GM12878 (cell line): ENCODE measurements around the gene SLC25A13. TPM values are rescaled to one million over a fixed set of nuclear protein-coding genes. Genes with fewer than 3 reads are reported as not detected.

Experiments
- ATAC-seq: fragments of 200-7000 bp; cut with Tn5 transposase; 3 replicates; pipeline ENCODE4 v1.9.1; 2020; ENCODE audit warnings: mild to moderate bottlenecking, moderate library complexity
- BruUV-seq: library from RNA; stranded (reverse); fragments of 400-500 nt; replicated peaks from 2 replicates; lab custom pipeline; 2021; lab: Mats Ljungman, UMichigan
- CTCF ChIA-PET: fragments of 300-600 bp; sonication (Branson Sonifier 250); formaldehyde crosslinking; extraction: SDS; loops from one replicate; lab custom pipeline; 2021; ENCODE audit warnings: inconsistent platforms; lab: Yijun Ruan, JAX
- POLR2A ChIA-PET: fragments of 350-600 bp; formaldehyde crosslinking; extraction: SDS; loops from one replicate; lab custom pipeline; 2021; ENCODE audit warnings: inconsistent platforms; lab: Charles Lee
- RAD21 ChIA-PET: fragments of 300-600 bp; sonication (Branson Sonifier 250); formaldehyde crosslinking; loops from one replicate; lab custom pipeline; 2023; ENCODE audit warnings: antibody characterized with exemption; ENCODE audit not compliant: unreplicated experiment; lab: Charles Lee
- SMC1A ChIA-PET: fragments of 300-600 bp; sonication (Branson Sonifier 250); formaldehyde crosslinking; loops from one replicate; lab custom pipeline; 2023; ENCODE audit not compliant: unreplicated experiment, uncharacterized antibody; lab: Charles Lee
- DNase-seq: peaks from one replicate; pipeline ENCODE4 v3.0.0-alpha.2; 2011; ENCODE audit warnings: low read depth, low spot score
- FAIRE-seq: peaks from 3 replicates; lab custom pipeline; 2011; peaks lifted over from hg19 to GRCh38; lab: Jason Lieb, UNC
- H2AFZ ChIP-seq: 2 replicates; pipeline ENCODE4 v1.6.0; 2011; ENCODE audit warnings: low read depth, low read length, control low read depth; ENCODE audit not compliant: control insufficient read depth
- H3K27ac ChIP-seq: 2 replicates; pipeline ENCODE4 v1.5.1; 2011; ENCODE audit warnings: control low read depth; ENCODE audit not compliant: control insufficient read depth, insufficient read depth
- H3K27me3 ChIP-seq, 2 experiments: replicated peaks in 1 of 2; 2 replicates each; pipeline versions ENCODE4 v1.6.0 to v1.6.1; 2011; ENCODE audit warnings: low read length in 1 of 2; ENCODE audit not compliant: control insufficient read depth in 2 of 2, insufficient read depth in 2 of 2
- H3K36me3 ChIP-seq, 2 experiments: 2 replicates each; pipeline ENCODE4 v1.5.1; 2011; ENCODE audit warnings: low read length in 1 of 2; ENCODE audit not compliant: control insufficient read depth in 2 of 2, insufficient read depth in 2 of 2
- H3K4me1 ChIP-seq: 2 replicates; pipeline ENCODE4 v1.6.1; 2011; ENCODE audit warnings: mild to moderate bottlenecking, low read length, moderate library complexity, mixed read lengths; ENCODE audit not compliant: control insufficient read depth, insufficient read depth
- H3K4me2 ChIP-seq: 2 replicates; pipeline ENCODE4 v1.6.0; 2011; ENCODE audit warnings: control low read depth; ENCODE audit not compliant: control insufficient read depth, insufficient read depth
- H3K4me3 ChIP-seq: fragments of 200-600 bp; sonication (generic); 2 replicates; pipeline ENCODE4 v1.5.1; 2016
- H3K79me2 ChIP-seq: 2 replicates; pipeline ENCODE4 v1.6.0; 2011; ENCODE audit warnings: low read length; ENCODE audit not compliant: control insufficient read depth, insufficient read depth
- H3K9ac ChIP-seq: 2 replicates; pipeline ENCODE4 v1.8.0; 2011; ENCODE audit warnings: low read length, control low read depth, mixed read lengths; ENCODE audit not compliant: control insufficient read depth, insufficient read depth
- H3K9me3 ChIP-seq: replicated peaks from 3 replicates; pipeline ENCODE4 v1.5.1; 2011; ENCODE audit warnings: mild to moderate bottlenecking, low read length; ENCODE audit not compliant: control insufficient read depth, insufficient read depth
- H4K20me1 ChIP-seq: 2 replicates; pipeline ENCODE4 v1.6.0; 2011; ENCODE audit not compliant: control insufficient read depth, insufficient read depth
- E2F4 ChIP-seq: IDR thresholded peaks from 2 replicates; pipeline ENCODE4 v1.6.1; 2012; ENCODE audit warnings: low read depth, low read length, improper control_type of control experiment
- EED ChIP-seq: sonication (generic); IDR thresholded peaks from 2 replicates; pipeline ENCODE4 v1.6.1; 2016; ENCODE audit warnings: antibody characterized with exemption, low read depth
- HCFC1 ChIP-seq: fragments of 150-350 bp; IDR thresholded peaks from 2 replicates; pipeline ENCODE4 v1.6.1; 2014; ENCODE audit warnings: low read length
- KDM1A ChIP-seq: fragments of 200-600 bp; sonication (generic); IDR thresholded peaks from 2 replicates; pipeline ENCODE4 v1.6.1; 2016; ENCODE audit warnings: borderline replicate concordance
- ZNF274 ChIP-seq: IDR thresholded peaks from one replicate; pipeline ENCODE4 v1.8.0; 2011; ENCODE audit not compliant: insufficient read length, insufficient read depth
- WGBS: methylation state at CpG from one replicate; pipeline ENCODE4 v1.1.6; 2016; ENCODE audit warnings: low lambda C conversion rate; ENCODE audit not compliant: insufficient replicate concordance, insufficient coverage; ENCODE audit errors: missing lambda C conversion rate; 5-methylcytosine and 5-hydroxymethylcytosine counted together
- in situ Hi-C: fragments of 300-500 bp; cut with MboI; formaldehyde crosslinking; loops from 9 replicates; pipeline ENCODE4 v1.14.3; 2018; ENCODE audit warnings: mixed read lengths
- intact Hi-C: fragments of 100-400 bp; cut with micrococcal nuclease; formaldehyde crosslinking; loops from one replicate; pipeline ENCODE4 v1.14.2; 2022; ENCODE audit not compliant: unreplicated experiment
- polyA plus RNA-seq, 11 experiments: library from polyadenylated mRNA; depleted of rRNA in 4 of 11; unstranded in 6 of 11; stranded (reverse) in 5 of 11; fragments of >200 nt; fragmentation: Nextera tagmentation in 4 of 11; fragmentation: Illumina TruSeq in 1 of 11; extraction: Ambion mirVana in 4 of 11; extraction: Trizol in 1 of 11; gene quantifications; 1 replicate in 1 of 11; 2 replicates in 10 of 11; pipeline versions ENCODE4 v1.2.1 to v1.2.3, GENCODE V29; 2011 to 2016; ENCODE audit warnings: inconsistent platforms in 2 of 11, missing spikeins in 2 of 11, low read depth in 1 of 11
- total RNA-seq, 4 experiments: library from RNA; depleted of rRNA in 3 of 4; stranded (reverse); fragments of >200 nt in 3 of 4; fragmentation: Illumina TruSeq in 1 of 4; extraction: Trizol in 1 of 4; gene quantifications; 2 replicates each; pipeline versions ENCODE4 v1.2.1 to v1.2.3, GENCODE V29; 2013 to 2021
- TF ChIP-seq, protein P1 (sequence below): fragments of 450-650 bp; IDR thresholded peaks from 2 replicates; pipeline ENCODE4 v1.6.1; 2017; ENCODE audit warnings: mild to moderate bottlenecking, moderate library complexity
- TF ChIP-seq, protein P2 (sequence below): fragments of 150-350 bp; IDR thresholded peaks from 2 replicates; pipeline ENCODE4 v1.6.1; 2016; ENCODE audit warnings: low read depth, low read length

Gene SLC25A13
- total and polyA plus RNA-seq, 10 of the 15 experiments (the other 5 are each of a cell fraction or from before 2014, with no cell fraction given), result 7.0 to 24.7 (median 18.6) TPM

DNA sequence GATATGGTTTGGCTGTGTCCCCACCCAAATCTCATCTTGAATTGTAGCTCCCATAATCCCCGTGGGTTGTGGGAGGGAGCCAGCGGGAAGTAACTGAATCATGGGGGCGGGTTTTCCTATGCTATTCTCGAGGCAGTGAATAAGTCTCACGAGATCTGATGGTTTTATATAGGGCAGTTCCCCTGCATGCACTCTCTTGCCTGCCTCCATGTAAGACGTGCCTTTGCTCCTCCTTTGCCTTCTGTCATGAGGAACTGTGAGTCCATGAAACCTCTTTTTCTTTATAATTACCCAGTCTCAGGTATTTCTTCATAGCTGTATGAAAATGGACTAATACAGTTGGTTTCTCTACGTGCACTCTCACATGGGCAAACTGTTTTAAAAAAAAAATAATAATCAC is 207.7 kb downstream of the SLC25A13 start:
- ATAC-seq (no peak), DNase-seq (no peak), FAIRE-seq (no peak)
- Histone ChIP-seq H3K36me3 (no peaks in the 10 kb centered on the region), H3K4me1 (no peaks in the 10 kb centered on the region), H4K20me1 (no peaks in the 10 kb centered on the region), H3K4me3 (no peak overlapping the region), H3K4me2 (no peak overlapping the region), H3K79me2 (no peaks in the 10 kb centered on the region), H3K9ac (no peak overlapping the region), H3K27me3 (no peaks in the 10 kb centered on the region), H3K27ac (no peak overlapping the region), H3K9me3 (no peaks in the 10 kb centered on the region), H2AFZ (no peak overlapping the region)
- WGBS, result 29% methylated on average over 7 of the region's 7 CpGs
- SMC1A ChIA-PET, result no interaction called here
- POLR2A ChIA-PET, result no interaction called here
- TF ChIP-seq ZNF274 (no peak), HCFC1 (no peak), EED (no peak), KDM1A (no peak), E2F4 (no peak)
- TF ChIP-seq, protein P1, sequence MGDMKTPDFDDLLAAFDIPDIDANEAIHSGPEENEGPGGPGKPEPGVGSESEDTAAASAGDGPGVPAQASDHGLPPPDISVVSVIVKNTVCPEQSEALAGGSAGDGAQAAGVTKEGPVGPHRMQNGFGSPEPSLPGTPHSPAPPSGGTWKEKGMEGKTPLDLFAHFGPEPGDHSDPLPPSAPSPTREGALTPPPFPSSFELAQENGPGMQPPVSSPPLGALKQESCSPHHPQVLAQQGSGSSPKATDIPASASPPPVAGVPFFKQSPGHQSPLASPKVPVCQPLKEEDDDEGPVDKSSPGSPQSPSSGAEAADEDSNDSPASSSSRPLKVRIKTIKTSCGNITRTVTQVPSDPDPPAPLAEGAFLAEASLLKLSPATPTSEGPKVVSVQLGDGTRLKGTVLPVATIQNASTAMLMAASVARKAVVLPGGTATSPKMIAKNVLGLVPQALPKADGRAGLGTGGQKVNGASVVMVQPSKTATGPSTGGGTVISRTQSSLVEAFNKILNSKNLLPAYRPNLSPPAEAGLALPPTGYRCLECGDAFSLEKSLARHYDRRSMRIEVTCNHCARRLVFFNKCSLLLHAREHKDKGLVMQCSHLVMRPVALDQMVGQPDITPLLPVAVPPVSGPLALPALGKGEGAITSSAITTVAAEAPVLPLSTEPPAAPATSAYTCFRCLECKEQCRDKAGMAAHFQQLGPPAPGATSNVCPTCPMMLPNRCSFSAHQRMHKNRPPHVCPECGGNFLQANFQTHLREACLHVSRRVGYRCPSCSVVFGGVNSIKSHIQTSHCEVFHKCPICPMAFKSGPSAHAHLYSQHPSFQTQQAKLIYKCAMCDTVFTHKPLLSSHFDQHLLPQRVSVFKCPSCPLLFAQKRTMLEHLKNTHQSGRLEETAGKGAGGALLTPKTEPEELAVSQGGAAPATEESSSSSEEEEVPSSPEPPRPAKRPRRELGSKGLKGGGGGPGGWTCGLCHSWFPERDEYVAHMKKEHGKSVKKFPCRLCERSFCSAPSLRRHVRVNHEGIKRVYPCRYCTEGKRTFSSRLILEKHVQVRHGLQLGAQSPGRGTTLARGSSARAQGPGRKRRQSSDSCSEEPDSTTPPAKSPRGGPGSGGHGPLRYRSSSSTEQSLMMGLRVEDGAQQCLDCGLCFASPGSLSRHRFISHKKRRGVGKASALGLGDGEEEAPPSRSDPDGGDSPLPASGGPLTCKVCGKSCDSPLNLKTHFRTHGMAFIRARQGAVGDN, result no peak
- TF ChIP-seq, protein P2, sequence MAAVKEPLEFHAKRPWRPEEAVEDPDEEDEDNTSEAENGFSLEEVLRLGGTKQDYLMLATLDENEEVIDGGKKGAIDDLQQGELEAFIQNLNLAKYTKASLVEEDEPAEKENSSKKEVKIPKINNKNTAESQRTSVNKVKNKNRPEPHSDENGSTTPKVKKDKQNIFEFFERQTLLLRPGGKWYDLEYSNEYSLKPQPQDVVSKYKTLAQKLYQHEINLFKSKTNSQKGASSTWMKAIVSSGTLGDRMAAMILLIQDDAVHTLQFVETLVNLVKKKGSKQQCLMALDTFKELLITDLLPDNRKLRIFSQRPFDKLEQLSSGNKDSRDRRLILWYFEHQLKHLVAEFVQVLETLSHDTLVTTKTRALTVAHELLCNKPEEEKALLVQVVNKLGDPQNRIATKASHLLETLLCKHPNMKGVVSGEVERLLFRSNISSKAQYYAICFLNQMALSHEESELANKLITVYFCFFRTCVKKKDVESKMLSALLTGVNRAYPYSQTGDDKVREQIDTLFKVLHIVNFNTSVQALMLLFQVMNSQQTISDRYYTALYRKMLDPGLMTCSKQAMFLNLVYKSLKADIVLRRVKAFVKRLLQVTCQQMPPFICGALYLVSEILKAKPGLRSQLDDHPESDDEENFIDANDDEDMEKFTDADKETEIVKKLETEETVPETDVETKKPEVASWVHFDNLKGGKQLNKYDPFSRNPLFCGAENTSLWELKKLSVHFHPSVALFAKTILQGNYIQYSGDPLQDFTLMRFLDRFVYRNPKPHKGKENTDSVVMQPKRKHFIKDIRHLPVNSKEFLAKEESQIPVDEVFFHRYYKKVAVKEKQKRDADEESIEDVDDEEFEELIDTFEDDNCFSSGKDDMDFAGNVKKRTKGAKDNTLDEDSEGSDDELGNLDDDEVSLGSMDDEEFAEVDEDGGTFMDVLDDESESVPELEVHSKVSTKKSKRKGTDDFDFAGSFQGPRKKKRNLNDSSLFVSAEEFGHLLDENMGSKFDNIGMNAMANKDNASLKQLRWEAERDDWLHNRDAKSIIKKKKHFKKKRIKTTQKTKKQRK, result no peak
- CTCF ChIA-PET, result no interaction called here
- no TSS peak for BruUV-seq
- in situ Hi-C loops, result no loop called here
- RAD21 ChIA-PET, result no interaction called here
- intact Hi-C loops, result no loop called here
